ENCODE results near the gene SDF4. TPM values are rescaled to one million over a fixed set of nuclear protein-coding genes. Genes with fewer than 3 reads are reported as not detected.

SDF4 gene, protein sequence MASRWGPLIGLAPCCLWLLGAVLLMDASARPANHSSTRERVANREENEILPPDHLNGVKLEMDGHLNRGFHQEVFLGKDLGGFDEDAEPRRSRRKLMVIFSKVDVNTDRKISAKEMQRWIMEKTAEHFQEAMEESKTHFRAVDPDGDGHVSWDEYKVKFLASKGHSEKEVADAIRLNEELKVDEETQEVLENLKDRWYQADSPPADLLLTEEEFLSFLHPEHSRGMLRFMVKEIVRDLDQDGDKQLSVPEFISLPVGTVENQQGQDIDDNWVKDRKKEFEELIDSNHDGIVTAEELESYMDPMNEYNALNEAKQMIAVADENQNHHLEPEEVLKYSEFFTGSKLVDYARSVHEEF
- 115 and 138 TPM in 2 replicates for total RNA-seq

DNA sequence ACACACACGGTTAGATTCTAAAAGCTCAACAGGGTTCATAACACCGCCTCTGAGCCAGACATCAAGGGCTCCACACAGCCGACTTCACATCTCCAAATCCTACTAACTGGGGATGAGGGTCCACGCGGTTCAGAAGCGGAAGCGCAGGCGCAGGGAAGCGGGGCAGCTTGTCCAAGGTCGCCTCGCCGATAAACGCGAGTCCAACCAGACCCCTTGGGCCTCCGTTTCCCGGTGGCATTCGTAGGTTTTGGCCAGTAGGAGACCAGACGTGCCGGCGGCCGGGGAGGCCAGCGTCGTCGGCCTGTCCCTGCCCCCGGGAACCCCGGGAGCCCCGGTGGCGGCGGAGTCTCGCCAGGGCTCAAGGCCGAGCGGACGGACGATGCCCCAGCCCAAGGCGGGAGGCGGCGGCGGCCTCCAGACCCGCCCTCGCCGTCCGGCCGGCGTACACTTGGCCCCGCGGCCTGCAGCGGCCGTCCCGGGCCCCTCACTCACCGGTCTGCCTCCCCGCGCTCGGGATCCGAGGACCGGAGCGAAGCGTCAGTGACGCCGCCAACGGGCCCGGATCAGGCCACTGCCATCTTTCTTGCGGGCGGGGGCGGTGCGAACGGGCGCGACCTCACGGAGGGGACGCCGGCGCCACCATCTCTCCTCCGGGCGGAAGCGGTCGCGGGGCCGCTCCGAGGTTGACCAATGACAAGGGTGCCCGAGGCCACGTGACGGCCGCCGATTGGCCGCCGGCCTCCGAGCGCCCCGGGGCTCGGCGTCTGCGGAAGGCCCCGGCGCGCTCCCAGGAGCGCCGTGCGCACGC is at the start of gene SDF4:
Gene SDF4 (minus strand): TSS at position 602 of the 808 bp plus-strand sequence. CDS start 3,229 bp downstream, outside the sequence.

DNA sequence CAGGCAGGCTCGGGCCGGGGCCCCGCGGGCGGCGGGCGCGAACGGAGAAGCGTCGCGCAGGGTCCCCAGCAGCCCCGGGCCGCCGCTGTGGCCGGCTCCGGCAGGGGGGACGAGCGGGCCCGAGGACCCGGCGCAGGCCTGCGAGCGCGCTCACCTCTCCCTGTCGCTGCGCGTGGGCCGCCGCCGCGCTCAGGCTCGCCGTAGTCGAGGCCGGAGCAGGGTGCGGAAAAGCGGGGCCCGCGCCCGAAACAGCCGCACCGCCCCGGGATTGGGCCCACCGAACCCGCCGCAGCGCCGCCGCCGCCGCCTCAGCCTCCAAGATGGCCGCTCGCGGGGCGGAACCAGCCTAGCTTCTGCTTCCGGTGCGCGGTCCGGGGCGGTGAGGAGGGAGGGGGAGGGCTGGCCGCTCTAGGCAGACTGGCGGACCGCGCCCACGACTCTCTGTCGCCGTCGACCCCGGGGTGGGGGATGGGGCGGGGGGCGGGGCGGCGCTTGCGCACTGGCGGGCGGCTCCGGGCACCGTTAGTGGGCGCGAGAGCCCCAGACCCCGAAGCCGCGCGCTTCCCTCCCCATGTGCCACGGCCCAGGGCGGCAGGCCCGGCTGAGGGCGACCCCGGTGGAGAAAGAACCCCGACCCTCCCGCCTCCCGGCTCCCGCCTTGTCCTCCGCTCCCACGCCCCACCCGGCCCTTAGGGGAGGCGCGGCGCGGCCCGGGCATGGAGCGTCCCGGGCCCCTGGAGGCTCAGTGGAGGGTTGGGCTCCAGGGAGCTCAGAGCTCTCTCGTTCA is 41.9 kb upstream of the SDF4 start, which contains the start of gene UBE2J2:
Gene UBE2J2 (minus strand): TSS at position 343 of the 787 bp plus-strand sequence. CDS start 5,862 bp downstream, outside the sequence.

GRCh38 chr1:1246577-1247340 is 15.0 kb upstream of the SDF4 start, which contains the start of gene C1QTNF12:
Gene C1QTNF12, minus strand, starts transcription at chr1:1246722. Its CDS starts 32 bp downstream, at chr1:1246690.

DNA sequence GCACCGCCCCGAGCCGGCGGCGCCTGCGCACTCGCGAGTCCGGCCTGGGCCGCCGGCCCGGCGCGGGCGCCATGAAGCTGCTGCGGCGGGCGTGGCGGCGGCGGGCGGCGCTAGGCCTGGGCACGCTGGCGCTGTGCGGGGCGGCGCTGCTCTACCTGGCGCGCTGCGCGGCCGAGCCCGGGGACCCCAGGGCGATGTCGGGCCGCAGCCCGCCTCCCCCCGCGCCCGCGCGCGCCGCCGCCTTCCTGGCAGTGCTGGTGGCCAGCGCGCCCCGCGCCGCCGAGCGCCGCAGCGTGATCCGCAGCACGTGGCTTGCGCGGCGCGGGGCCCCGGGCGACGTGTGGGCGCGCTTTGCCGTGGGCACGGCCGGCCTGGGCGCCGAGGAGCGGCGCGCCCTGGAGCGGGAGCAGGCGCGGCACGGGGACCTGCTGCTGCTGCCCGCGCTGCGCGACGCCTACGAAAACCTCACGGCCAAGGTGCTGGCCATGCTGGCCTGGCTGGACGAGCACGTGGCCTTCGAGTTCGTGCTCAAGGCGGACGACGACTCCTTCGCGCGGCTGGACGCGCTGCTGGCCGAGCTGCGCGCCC is 501 bp upstream of the SDF4 start, which contains the start of gene B3GALT6:
Gene B3GALT6 (plus strand): TSS at position 30 of the 588 bp plus-strand sequence. CDS start 42 bp downstream, at position 72.

GRCh38 chr1:1213345-1214265 is 18.2 kb downstream of the SDF4 start, which contains the start of gene TNFRSF4:
Gene TNFRSF4, minus strand, starts transcription at chr1:1214153. Its CDS starts 26 bp downstream, at chr1:1214127.

GRCh38 chr1:1206376-1206965 is 25.3 kb downstream of the SDF4 start, which contains the start of gene TNFRSF18:
Gene TNFRSF18, minus strand, starts transcription at chr1:1206592. Its CDS starts 21 bp downstream, at chr1:1206571.

DNA sequence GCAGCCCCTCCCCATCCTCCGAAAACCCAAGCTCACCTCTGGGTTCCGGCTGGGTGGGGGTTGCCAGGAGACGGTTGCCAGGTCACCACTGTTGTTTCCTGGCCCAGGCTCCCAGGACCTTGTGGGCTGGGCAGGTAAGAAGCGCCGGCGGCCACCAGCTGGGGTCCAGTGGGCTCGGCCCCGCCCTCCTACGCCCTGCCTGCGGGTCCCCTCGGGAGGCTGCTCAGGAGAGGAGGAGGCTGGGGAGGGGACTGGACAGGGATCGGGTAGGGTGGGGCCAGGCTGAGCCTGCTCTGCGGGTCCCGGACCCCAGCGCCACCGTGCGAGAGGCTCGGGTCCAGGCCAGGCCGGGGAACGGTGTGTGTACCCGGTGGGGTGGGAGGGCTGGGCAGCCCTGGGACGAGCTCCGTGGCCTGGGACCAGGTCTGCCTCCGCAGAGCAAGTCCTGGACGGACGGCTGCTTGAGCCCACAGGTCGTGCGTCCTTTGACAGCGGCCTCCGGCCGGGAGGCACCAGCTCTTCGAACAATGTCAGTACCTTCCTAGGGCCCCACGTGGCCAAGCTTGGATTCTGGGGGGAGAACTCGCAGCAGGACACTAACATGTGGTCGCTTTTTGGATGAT is 57.9 kb downstream of the SDF4 start, which contains the start of gene TTLL10:
Gene TTLL10 (plus strand): TSS at position 88 of the 623 bp plus-strand sequence. CDS start 5,336 bp downstream, outside the sequence.

Small RNA genes lying within 50 kb of the gene (small RNA-seq; reads per million reads assigned to genes)
- gene MIR200A (4.5 reads per million, percentile 92 among the genes with 10 or more reads in this experiment), gene MIR200B (1.5 reads per million, percentile 71 among the genes with 10 or more reads in this experiment), gene MIR429 (0.40 reads per million, percentile 21 among the genes with 10 or more reads in this experiment)

Other genes starting within 250 kb of the SDF4 start
- 0.33 TPM in 1 of 2 replicates, not detected in the other for gene PERM1, start 249.9 kb downstream of the SDF4 start, total RNA-seq
- 20.6 and 41.2 TPM in 2 replicates for gene HES4, start 231.9 kb downstream of the SDF4 start, total RNA-seq
- gene ISG15, start 218.5 kb downstream of the SDF4 start, total RNA-seq = 64.7 and 72.8 TPM in 2 replicates
- 117 and 208 TPM in 2 replicates for gene AGRN, start 211.9 kb downstream of the SDF4 start, total RNA-seq
- gene RNF223, start 157.7 kb downstream of the SDF4 start, total RNA-seq = not detected in 2 replicates
- 12.1 and 12.4 TPM in 2 replicates for gene C1orf159, start 115.9 kb downstream of the SDF4 start, total RNA-seq
- gene TTLL10, start 58.1 kb downstream of the SDF4 start, total RNA-seq = not detected in 2 replicates
- not detected in 2 replicates for gene TNFRSF18, start 25.4 kb downstream of the SDF4 start, total RNA-seq
- gene TNFRSF4, start 17.8 kb downstream of the SDF4 start, total RNA-seq = 2.0 and 3.6 TPM in 2 replicates
- 27.9 and 34.9 TPM in 2 replicates for gene B3GALT6, start 236 bp upstream of the SDF4 start, total RNA-seq
- 0.33 and 0.76 TPM in 2 replicates for gene C1QTNF12, start 14.7 kb upstream of the SDF4 start, total RNA-seq
- 48.2 and 53.6 TPM in 2 replicates for gene UBE2J2, start 41.9 kb upstream of the SDF4 start, total RNA-seq
- 0.33 and 0.67 TPM in 2 replicates for gene SCNN1D, start 48.4 kb upstream of the SDF4 start, total RNA-seq
- gene ACAP3, start 75.9 kb upstream of the SDF4 start, total RNA-seq = 22.4 and 29.7 TPM in 2 replicates
- gene PUSL1, start 76.6 kb upstream of the SDF4 start, total RNA-seq = 26.6 and 32.3 TPM in 2 replicates
- gene INTS11, start 92.7 kb upstream of the SDF4 start, total RNA-seq = 79.4 and 105 TPM in 2 replicates
- 30.7 and 31.7 TPM in 2 replicates for gene CPTP, start 92.8 kb upstream of the SDF4 start, total RNA-seq
- 0.38 and 0.65 TPM in 2 replicates for gene TAS1R3, start 99.3 kb upstream of the SDF4 start, total RNA-seq
- gene DVL1, start 117.4 kb upstream of the SDF4 start, total RNA-seq = 40.6 and 55.2 TPM in 2 replicates
- gene MXRA8, start 126.6 kb upstream of the SDF4 start, total RNA-seq = 1.6 TPM in 2 replicates
- 104 and 123 TPM in 2 replicates for gene AURKAIP1, start 143.2 kb upstream of the SDF4 start, total RNA-seq
- gene CCNL2, start 167.3 kb upstream of the SDF4 start, total RNA-seq = 135 and 138 TPM in 2 replicates
- gene MRPL20, start 175.3 kb upstream of the SDF4 start, total RNA-seq = 88.0 and 89.5 TPM in 2 replicates
- gene ANKRD65, start 189.3 kb upstream of the SDF4 start, total RNA-seq = under 0.01 TPM in 1 of 2 replicates, not detected in the other
- gene VWA1, start 203.7 kb upstream of the SDF4 start, total RNA-seq = 5.0 and 5.2 TPM in 2 replicates
- not detected in 2 replicates for gene ATAD3C, start 217.7 kb upstream of the SDF4 start, total RNA-seq
- gene ATAD3B, start 239.8 kb upstream of the SDF4 start, total RNA-seq = 10.1 and 28.8 TPM in 2 replicates